ENCODE results near the gene TTLL9. TPM values are rescaled to one million over a fixed set of nuclear protein-coding genes. Genes with fewer than 3 reads are reported as not detected.

Gene TTLL9
- total and polyA plus RNA-seq, 12 donors: 0.13 to 0.88 (median 0.23) TPM; not detected in 5

DNA sequence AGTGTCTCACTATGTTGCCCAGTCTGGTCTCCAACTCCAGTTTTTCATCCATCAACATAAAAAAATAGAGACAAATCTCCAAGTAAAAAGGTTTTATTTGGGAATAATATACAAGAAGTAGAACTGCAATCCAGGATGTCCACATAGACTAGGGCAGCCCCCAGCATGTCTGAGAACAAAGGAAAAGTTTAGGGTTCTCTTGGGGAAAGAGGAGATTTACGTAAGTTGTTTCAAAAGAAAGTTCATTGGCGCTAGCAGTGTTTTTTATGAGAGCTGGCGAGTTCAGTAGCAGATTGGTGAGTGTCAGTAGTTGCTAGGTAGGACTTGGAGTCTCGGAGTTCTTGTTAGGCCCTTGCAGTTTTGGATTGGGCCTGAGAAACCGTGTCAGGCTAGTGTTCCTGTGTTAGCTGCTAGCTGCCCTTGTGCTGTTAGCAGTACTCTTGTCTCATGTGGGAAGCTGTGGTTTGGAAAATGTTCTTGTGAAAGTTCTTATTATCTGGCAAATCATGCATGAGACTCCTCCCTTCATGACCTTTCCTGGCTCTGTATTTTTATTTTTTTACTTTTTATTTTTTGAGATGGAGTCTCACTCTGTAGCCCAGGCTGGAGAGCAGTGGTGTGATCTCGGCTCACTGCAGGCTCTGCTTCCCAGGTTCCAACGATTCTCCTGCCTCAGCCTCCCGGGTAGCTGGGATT is 24.7 kb downstream of the TTLL9 start:
- no peaks in the 10 kb centered on the region for H3K9me3 ChIP-seq (replicated peaks in 1 of 3)
- H3K4me1 ChIP-seq (replicated peaks in 1 of 2): peaks cover 0 to 5% of the 10 kb centered on the region in 2 donors
- intact Hi-C loops (cut with DNase I): no loop called here
- H3K27ac ChIP-seq: peak overlapping the region in 3 of 5 donors; percentile 55 to 74 (median 73)
- peak; percentile 61 to 90 (median 85) for DNase-seq
- no peaks in the 10 kb centered on the region for H3K36me3 ChIP-seq (replicated peaks in 1 of 2)
- TF ChIP-seq, protein P1, sequence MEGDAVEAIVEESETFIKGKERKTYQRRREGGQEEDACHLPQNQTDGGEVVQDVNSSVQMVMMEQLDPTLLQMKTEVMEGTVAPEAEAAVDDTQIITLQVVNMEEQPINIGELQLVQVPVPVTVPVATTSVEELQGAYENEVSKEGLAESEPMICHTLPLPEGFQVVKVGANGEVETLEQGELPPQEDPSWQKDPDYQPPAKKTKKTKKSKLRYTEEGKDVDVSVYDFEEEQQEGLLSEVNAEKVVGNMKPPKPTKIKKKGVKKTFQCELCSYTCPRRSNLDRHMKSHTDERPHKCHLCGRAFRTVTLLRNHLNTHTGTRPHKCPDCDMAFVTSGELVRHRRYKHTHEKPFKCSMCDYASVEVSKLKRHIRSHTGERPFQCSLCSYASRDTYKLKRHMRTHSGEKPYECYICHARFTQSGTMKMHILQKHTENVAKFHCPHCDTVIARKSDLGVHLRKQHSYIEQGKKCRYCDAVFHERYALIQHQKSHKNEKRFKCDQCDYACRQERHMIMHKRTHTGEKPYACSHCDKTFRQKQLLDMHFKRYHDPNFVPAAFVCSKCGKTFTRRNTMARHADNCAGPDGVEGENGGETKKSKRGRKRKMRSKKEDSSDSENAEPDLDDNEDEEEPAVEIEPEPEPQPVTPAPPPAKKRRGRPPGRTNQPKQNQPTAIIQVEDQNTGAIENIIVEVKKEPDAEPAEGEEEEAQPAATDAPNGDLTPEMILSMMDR (IDR thresholded peaks at IDR 0.05): no peak
- no peak for TF ChIP-seq POLR2A (IDR thresholded peaks at IDR 0.05)
- 36 to 42% (median 39%) methylated on average over 8 of the region's 8 CpGs for WGBS, 4 donors
- H3K27me3 ChIP-seq: no peaks in the 10 kb centered on the region
- no peak overlapping the region for H3K4me3 ChIP-seq

DNA sequence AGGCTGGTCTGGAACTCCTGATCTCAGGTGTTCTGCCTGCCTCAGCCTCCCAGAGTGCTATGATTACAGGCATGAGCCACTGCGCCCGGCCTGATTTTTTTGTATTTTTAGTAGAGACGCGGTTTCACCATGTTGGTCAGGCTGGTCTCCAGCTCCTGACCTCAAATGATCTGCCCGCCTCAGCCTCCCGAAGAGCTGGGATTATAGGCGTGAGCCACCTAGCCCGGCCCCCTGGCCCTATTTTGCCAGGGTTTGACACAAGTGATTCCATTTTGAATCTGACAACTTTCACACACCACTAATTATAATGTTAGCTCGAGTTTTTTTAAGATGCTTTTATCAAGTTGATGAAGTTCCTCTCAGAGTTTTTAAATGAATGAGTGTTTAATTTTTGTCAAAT is 25.6 kb downstream of the TTLL9 start:
- 91 to 97% (median 93%) methylated on average over 9 of the region's 9 CpGs for WGBS, 4 donors
- intact Hi-C loops (cut with DNase I): no loop called here
- Histone ChIP-seq H3K4me1 (replicated peaks in 1 of 2) (peaks cover 0 to 5% of the 10 kb centered on the region in 2 donors), H3K9me3 (replicated peaks in 1 of 3) (no peaks in the 10 kb centered on the region), H3K27me3 (no peaks in the 10 kb centered on the region), H3K4me3 (no peak overlapping the region), H3K36me3 (replicated peaks in 1 of 2) (no peaks in the 10 kb centered on the region), H3K27ac (peak overlapping the region in 1 of 5 donors; percentile 73)
- no peak for DNase-seq
- TF ChIP-seq, protein P1 (IDR thresholded peaks at IDR 0.05): no peak
- TF ChIP-seq POLR2A (IDR thresholded peaks at IDR 0.05): no peak

DNA sequence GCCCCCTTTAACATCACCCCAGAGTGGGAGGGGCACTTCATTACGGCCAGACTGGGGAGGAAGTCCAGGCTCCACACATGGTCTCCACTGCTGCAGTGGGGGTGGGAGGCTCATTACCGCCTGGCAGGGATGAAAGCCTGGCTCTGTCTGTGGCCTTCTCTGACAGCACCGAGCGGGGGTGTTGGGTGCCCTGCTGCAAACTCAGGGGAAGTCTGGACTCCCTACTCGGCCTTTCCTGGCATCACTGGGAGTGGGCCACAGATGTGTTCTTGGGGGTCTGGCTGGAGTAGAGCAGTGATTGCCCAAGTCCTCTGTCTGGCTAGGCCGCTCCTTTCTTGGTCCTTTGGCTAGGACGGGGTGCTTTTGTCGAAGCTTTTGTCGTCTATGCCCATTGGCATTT is 27.1 kb downstream of the TTLL9 start:
- intact Hi-C loops (cut with DNase I): no loop called here
- TF ChIP-seq, protein P1 (IDR thresholded peaks at IDR 0.05): no peak
- TF ChIP-seq POLR2A (IDR thresholded peaks at IDR 0.05): no peak
- H3K36me3 ChIP-seq (replicated peaks in 1 of 2): no peaks in the 10 kb centered on the region
- no peak overlapping the region for H3K27ac ChIP-seq
- no peaks in the 10 kb centered on the region for H3K27me3 ChIP-seq
- no peak for DNase-seq
- H3K9me3 ChIP-seq (replicated peaks in 1 of 3): no peaks in the 10 kb centered on the region
- 77 to 84% (median 81%) methylated on average over 8 to 9 of the region's 9 CpGs for WGBS, 4 donors
- peaks cover 0 to 5% of the 10 kb centered on the region in 2 donors for H3K4me1 ChIP-seq (replicated peaks in 1 of 2)
- no peak overlapping the region for H3K4me3 ChIP-seq

DNA sequence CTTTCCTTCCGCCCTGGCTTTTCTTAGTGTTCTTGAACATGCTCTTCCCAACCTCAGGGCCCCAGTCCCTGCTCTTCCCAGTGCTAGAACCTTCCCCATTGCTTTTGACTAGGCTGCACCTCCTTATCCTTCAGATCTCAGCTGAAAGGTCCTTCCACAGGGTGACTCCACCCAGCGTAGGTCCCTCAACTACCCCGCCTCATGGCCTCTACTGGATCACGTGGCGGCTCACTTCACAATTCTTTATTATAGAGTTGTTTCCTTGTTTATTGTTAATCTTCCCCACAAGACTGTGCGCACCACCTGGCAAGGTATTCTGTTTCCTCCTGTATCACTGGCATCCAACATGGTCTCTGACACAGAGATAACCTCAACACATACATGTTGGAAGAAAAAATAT is 31.2 kb downstream of the TTLL9 start:
- no peaks in the 10 kb centered on the region for H3K9me3 ChIP-seq (replicated peaks in 1 of 3)
- intact Hi-C loops (cut with DNase I): no loop called here
- H3K4me3 ChIP-seq: no peak overlapping the region
- no peak for DNase-seq
- 91 to 96% (median 92%) methylated on average over 6 of the region's 6 CpGs for WGBS, 4 donors
- H3K36me3 ChIP-seq (replicated peaks in 1 of 2): no peaks in the 10 kb centered on the region
- H3K27me3 ChIP-seq: no peaks in the 10 kb centered on the region
- H3K27ac ChIP-seq: no peak overlapping the region
- no peaks in the 10 kb centered on the region for H3K4me1 ChIP-seq (replicated peaks in 1 of 2)
- TF ChIP-seq, protein P1 (IDR thresholded peaks at IDR 0.05): no peak
- TF ChIP-seq POLR2A (IDR thresholded peaks at IDR 0.05): no peak

Data from adrenal gland (tissue), 12 donors.